ENCODE measurements around the gene ALDH2. TPM values are rescaled to one million over a fixed set of nuclear protein-coding genes. Genes with fewer than 3 reads are reported as not detected.

The ALDH2 gene
- total RNA-seq, 4 donors from 2014 or later = 191 to 418 (median 305) TPM

DNA sequence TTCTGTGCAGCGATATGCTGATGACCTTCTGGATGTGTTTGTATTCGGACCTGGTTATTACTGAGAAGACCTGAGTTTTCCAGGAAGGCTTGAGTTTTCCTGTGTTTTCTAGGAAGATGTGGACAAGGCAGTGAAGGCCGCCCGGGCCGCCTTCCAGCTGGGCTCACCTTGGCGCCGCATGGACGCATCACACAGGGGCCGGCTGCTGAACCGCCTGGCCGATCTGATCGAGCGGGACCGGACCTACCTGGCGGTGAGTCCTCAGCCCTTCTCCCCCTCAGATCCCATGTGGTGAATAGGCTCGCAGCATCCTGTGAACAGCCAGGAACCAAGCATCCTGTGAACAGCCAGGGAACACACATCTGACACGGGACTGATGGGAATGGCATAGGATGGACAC is 16.3 kb downstream of the ALDH2 start:
- TF ChIP-seq, protein P1, sequence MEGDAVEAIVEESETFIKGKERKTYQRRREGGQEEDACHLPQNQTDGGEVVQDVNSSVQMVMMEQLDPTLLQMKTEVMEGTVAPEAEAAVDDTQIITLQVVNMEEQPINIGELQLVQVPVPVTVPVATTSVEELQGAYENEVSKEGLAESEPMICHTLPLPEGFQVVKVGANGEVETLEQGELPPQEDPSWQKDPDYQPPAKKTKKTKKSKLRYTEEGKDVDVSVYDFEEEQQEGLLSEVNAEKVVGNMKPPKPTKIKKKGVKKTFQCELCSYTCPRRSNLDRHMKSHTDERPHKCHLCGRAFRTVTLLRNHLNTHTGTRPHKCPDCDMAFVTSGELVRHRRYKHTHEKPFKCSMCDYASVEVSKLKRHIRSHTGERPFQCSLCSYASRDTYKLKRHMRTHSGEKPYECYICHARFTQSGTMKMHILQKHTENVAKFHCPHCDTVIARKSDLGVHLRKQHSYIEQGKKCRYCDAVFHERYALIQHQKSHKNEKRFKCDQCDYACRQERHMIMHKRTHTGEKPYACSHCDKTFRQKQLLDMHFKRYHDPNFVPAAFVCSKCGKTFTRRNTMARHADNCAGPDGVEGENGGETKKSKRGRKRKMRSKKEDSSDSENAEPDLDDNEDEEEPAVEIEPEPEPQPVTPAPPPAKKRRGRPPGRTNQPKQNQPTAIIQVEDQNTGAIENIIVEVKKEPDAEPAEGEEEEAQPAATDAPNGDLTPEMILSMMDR (IDR thresholded peaks at IDR 0.05; ENCODE audit: low read depth) = no peak

DNA sequence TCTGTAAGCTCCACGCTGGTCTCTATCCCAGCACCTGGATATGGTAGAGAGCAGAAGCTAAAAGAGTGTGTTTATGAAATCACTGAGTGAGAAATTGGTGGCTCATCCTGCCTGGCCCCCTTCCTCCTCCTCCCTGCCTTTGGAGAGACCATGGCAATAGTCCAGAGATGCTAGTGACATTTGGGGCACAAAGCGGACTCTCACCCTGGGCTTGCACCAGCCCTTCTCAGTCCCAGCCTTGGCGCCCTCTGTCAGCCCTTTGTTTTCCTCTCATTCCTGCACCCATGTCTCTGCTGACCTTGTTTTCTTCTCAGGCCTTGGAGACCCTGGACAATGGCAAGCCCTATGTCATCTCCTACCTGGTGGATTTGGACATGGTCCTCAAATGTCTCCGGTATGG is 18.2 kb downstream of the ALDH2 start:
- TF ChIP-seq, protein P1 (IDR thresholded peaks at IDR 0.05; ENCODE audit: low read depth) = no peak

DNA sequence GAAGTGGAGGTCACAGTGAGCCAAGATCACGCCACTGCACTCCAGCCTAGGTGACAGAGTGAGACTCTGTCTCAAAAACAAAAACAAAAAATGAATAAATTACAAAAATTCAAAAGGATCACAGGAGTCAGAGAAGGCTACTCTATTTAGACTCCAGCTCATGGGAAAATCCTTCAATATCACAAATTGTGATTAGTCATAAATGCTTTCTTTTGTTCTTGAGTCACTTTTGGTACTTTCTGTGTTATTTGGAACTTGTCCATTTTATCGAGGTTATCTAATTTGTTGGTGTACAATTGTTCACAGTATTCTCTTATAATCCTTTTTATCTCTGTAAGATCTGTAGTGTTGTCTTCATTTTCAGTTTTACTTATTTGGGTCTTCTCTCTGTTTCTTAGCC is 18.9 kb downstream of the ALDH2 start:
- TF ChIP-seq, protein P1 (IDR thresholded peaks at IDR 0.05; ENCODE audit: low read depth) = no peak

DNA sequence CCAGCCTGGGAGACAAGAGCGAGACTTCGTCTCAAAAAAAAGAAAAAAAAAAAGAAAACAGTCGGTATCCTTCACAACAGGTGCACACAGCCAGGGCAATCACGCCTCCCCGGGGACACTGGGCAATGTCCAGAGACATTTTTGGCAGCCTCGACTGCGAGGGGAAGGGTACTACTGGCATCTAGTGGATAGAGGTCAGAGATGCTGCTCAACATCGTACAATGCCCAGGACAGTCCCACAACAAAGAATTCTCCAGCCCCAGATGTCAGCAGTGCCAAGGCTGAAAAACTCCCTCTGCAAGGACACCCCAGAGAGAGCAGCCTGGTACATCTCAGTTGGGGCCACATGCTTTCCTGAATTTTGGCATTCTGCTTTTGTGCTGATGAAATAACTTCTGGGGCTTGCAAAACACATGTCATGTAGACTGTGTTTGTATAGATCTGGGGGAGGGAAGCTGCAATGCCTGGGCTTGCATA is 21.5 kb downstream of the ALDH2 start:
- TF ChIP-seq, protein P1 (IDR thresholded peaks at IDR 0.05; ENCODE audit: low read depth) = no peak

DNA sequence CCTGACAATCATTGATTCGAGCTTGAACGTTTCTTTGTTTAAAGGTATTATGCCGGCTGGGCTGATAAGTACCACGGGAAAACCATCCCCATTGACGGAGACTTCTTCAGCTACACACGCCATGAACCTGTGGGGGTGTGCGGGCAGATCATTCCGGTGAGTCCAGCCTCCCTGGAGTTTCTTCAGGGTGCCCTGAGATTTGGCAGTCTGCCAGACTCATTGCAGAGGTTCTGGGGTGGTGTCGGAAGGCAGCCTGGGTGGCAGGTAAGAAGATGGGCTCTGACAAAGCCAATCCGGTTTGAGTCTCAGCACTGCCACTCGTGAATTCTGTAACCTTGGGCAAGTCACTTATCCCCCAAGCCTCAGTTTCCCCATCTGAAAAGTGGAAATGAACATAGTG is 23.0 kb downstream of the ALDH2 start:
- TF ChIP-seq, protein P1 (IDR thresholded peaks at IDR 0.05; ENCODE audit: low read depth) = no peak

DNA sequence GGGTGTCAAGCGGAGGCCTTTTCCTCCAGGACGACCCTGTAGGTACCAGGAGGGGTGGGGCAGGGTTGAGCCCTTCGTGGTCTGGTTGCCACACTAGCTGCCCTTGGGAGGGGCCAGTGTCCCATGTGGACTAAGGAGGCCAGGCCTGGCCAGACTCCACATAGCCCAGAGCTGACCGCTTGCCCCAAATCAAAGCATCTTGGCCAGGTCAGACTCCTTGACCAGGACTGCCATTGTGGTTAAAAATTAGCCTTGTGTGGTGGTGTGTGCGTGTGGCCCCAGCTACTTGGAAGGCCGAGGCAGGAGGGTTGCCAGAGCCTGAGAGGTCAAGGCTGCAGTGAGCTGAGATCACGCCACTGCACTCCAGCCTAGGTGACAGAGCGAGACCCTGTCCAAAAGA is 24.8 kb downstream of the ALDH2 start:
- TF ChIP-seq, protein P1 (IDR thresholded peaks at IDR 0.05; ENCODE audit: low read depth) = no peak

DNA sequence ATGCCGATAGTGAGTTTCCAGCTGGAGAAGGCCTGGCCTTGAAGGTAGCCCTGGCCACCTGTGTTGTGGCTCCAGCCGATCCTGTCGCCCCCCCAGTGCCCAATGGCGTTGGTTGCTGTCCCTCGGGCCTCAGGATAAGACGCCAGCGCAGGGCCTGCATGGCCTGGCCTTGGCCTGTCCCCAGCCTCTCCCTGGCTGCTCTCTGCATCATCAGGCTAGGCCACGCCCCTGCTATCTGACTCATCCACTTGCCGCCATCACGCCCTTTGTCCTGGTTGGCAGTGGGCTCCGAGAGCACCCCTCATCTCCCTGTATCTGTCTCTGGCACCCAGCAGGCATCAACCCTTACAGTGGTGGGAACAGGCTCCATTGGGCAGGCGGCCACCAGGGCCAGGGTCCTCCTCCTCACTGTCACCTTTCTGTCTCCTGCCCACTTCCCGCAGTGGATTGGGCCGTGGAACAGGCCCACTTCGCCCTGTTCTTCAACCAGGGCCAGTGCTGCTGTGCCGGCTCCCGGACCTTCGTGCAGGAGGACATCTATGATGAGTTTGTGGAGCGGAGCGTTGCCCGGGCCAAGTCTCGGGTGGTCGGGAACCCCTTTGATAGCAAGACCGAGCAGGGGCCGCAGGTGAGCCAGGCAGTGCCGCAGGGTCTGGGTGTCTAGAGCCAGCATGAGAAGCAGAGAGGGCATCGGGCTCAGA is 25.6 kb downstream of the ALDH2 start:
- TF ChIP-seq, protein P1 (IDR thresholded peaks at IDR 0.05; ENCODE audit: low read depth) = no peak
